ENCODE results near the gene PTPN6.

The PTPN6 gene

DNA sequence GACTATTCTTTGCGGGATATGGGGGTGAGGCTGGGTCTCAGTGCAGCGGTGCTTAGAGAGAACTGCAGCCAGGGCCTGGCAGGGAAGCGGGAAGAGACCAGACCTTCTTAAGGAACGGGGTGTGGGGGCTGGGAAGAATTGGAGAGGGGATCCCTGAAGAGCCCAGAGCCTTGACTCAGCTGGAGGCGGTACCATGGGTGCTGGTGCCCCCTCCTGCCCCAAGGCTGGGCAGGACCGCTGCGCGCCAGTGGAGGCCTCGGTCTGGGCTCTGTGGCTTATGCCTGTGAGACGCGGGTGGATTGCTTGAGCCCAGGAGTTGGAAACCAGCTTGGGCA is 8.9 kb upstream of the PTPN6 start:
- DNase-seq, result no peak

GRCh38 chr12:6943389-6943721 is 7.8 kb upstream of the PTPN6 start:
- peak; percentile 97 for DNase-seq

GRCh38 chr12:6943722-6944380 is 7.3 kb upstream of the PTPN6 start, which contains the start of the genes C12orf57 and RNU7-1:
Gene C12orf57, plus strand, starts transcription at chr12:6944022. Its CDS starts 100 bp downstream, at chr12:6944122.
Gene RNU7-1, plus strand, starts transcription at chr12:6943816.
- peak; percentile 97 for DNase-seq

- DNase-seq, result peak; percentile 97
These were observed 6.6 kb upstream of the PTPN6 start for GRCh38 chr12:6944381-6945186.

DNA sequence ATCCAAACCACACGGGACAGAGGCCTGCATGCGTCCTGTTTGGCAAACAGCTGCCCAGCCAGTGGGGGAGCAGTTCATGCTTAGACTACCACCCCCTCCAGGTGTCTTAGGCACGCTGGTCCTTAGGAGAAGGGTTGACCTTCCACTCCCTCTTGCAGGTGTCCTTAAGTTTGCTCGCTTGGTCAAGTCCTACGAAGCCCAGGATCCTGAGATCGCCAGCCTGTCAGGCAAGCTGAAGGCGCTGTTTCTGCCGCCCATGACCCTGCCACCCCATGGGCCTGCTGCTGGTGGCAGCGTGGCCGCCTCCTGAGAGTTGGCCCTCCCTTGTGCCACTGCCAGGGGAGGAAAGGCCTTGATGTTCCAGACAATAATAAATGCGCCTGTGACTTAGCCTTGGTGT is 5.5 kb upstream of the PTPN6 start:
- no peak for DNase-seq

GRCh38 chr12:6946033-6946919 is 4.9 kb upstream of the PTPN6 start:
- DNase-seq, result peak; percentile 71

DNA sequence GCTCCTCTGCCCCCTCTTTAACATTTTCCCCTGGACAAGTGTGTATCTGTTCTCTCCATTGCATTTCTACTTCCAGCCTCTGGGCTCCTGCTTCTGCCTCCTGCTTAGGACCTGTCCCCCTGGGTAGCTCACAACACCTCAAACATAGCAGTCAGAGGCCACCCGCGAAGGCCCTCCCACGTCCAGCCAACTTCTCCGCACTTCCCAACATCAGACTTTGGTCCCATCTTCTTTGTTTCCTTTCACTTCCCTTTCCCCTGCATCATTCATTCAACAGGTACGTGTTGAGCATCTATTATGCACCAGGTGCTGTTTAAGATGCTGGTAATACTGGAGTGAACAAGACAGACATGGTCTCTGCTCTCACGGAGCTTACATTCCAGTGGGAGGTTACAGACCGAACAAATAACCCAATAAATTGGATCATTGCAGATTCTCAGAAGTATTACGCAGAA is 4.2 kb upstream of the PTPN6 start:
- DNase-seq, result no peak

GRCh38 chr12:6947615-6948014 is 3.5 kb upstream of the PTPN6 start:
- DNase-seq, result no peak

GRCh38 chr12:6948873-6949594 is 2.1 kb upstream of the PTPN6 start:
- peak; percentile 76 for DNase-seq

DNA sequence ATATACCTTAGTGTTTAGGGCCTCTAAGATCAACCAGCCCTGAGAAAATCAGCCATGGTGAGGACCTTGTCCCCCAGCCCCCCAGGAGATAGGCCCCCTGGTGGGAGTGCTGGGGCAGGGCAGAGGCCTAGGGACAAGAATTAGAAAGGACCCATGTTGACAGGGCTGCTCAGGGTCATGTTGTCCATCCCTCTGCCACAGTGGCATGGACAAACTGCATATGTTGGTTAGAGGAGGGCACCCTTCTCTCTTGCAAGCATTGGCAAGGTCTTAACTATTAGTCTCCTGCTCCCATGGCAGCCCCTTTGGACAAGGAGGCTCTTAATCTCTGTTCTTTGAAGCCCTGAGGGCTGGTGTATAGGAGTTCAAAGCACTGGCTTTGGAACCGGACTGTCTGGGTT is 755 bp upstream of the PTPN6 start:
- DNase-seq, result peak; percentile 81

GRCh38 chr12:6951551-6952120 is 480 bp downstream of the PTPN6 start:
- peak; percentile 40 for DNase-seq

- DNase-seq, result peak; percentile 47
These were observed 1.1 kb downstream of the PTPN6 start for GRCh38 chr12:6952121-6952862.

GRCh38 chr12:6952863-6953441 is 1.8 kb downstream of the PTPN6 start:
- DNase-seq, result peak; percentile 40

- DNase-seq, result peak; percentile 98
These were observed 2.5 kb downstream of the PTPN6 start for GRCh38 chr12:6953442-6954315.

GRCh38 chr12:6954316-6955107 is 3.4 kb downstream of the PTPN6 start:
- no peak for DNase-seq

- no peak for DNase-seq
These were observed 4.2 kb downstream of the PTPN6 start for GRCh38 chr12:6955108-6956020.

- peak; percentile 79 for DNase-seq
These were observed 5.0 kb downstream of the PTPN6 start for GRCh38 chr12:6956021-6956727.
